ENCODE data around the gene THAP10.
A peak's percentile ranks its signal among the peaks of the same experiment; 100 is the strongest.

THAP10 gene

GRCh38 chr15:70892002-70892911 lies at the start of gene THAP10, which contains the start of gene LRRC49 (continued):
- TF ChIP-seq, protein P1, sequence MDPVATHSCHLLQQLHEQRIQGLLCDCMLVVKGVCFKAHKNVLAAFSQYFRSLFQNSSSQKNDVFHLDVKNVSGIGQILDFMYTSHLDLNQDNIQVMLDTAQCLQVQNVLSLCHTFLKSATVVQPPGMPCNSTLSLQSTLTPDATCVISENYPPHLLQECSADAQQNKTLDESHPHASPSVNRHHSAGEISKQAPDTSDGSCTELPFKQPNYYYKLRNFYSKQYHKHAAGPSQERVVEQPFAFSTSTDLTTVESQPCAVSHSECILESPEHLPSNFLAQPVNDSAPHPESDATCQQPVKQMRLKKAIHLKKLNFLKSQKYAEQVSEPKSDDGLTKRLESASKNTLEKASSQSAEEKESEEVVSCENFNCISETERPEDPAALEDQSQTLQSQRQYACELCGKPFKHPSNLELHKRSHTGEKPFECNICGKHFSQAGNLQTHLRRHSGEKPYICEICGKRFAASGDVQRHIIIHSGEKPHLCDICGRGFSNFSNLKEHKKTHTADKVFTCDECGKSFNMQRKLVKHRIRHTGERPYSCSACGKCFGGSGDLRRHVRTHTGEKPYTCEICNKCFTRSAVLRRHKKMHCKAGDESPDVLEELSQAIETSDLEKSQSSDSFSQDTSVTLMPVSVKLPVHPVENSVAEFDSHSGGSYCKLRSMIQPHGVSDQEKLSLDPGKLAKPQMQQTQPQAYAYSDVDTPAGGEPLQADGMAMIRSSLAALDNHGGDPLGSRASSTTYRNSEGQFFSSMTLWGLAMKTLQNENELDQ (tag by site-specific recombination; IDR thresholded peaks at IDR 0.05; ENCODE audit: low read depth): no peak
- TF ChIP-seq ZNF23 (tag by site-specific recombination; IDR thresholded peaks at IDR 0.05; ENCODE audit: borderline replicate concordance) (no peak), ZNF610 (tag by site-specific recombination; IDR thresholded peaks at IDR 0.05; ENCODE audit: borderline replicate concordance) (peak; percentile 91), ZNF133 (tag by site-specific recombination; IDR thresholded peaks at IDR 0.05) (no peak), ZNF248 (tag by site-specific recombination; IDR thresholded peaks at IDR 0.05) (no peak), PATZ1 (tag by site-specific recombination; IDR thresholded peaks at IDR 0.05) (peak; percentile 98), BCL11B (tag by site-specific recombination; IDR thresholded peaks at IDR 0.05; ENCODE audit: low read depth) (peak; percentile 74), ZNF114 (tag by site-specific recombination; IDR thresholded peaks at IDR 0.05) (no peak), ZNF48 (tag by site-specific recombination; IDR thresholded peaks at IDR 0.05) (no peak), IKZF3 (tag by site-specific recombination; IDR thresholded peaks at IDR 0.05) (peak; percentile 96), ZNF654 (tag by site-specific recombination; IDR thresholded peaks at IDR 0.05; ENCODE audit: low read depth) (no peak), ZNF138 (tag by site-specific recombination; IDR thresholded peaks at IDR 0.05; ENCODE audit: borderline replicate concordance) (no peak), ZNF184 (tag by site-specific recombination; IDR thresholded peaks at IDR 0.05) (0 out of 2 replicates have a peak, but pooled peaks have one; percentile 30), ATF2 (tag by site-specific recombination; IDR thresholded peaks at IDR 0.05; ENCODE audit: low read depth) (no peak), ZNF555 (tag by site-specific recombination; conservative IDR thresholded peaks at IDR 0.05) (no peak), ZNF664 (tag by site-specific recombination; IDR thresholded peaks at IDR 0.05) (peak; percentile 65), ZNF311 (tag by site-specific recombination; IDR thresholded peaks at IDR 0.05; ENCODE audit: borderline replicate concordance) (no peak), BCL11A (tag by site-specific recombination; IDR thresholded peaks at IDR 0.05; ENCODE audit: low read depth) (peak; percentile 53; the same call in 1 of the 2 replicates), YY2 (tag by site-specific recombination; IDR thresholded peaks at IDR 0.05) (peak; percentile 80), ZNF157 (tag by site-specific recombination; IDR thresholded peaks at IDR 0.05) (no peak), MZF1 (tag by site-specific recombination; IDR thresholded peaks at IDR 0.05; ENCODE audit: borderline replicate concordance) (peak; percentile 97), ZNF548 (tag by site-specific recombination; IDR thresholded peaks at IDR 0.05) (no peak; the same call in 1 of the 2 replicates), ZNF629 (tag by site-specific recombination; IDR thresholded peaks at IDR 0.05) (peak; percentile 92), ZNF354C (tag by site-specific recombination; IDR thresholded peaks at IDR 0.05; ENCODE audit: borderline replicate concordance, low read depth) (no peak), ZNF785 (tag by site-specific recombination; IDR thresholded peaks at IDR 0.05) (no peak)
- TF ChIP-seq, protein P2, sequence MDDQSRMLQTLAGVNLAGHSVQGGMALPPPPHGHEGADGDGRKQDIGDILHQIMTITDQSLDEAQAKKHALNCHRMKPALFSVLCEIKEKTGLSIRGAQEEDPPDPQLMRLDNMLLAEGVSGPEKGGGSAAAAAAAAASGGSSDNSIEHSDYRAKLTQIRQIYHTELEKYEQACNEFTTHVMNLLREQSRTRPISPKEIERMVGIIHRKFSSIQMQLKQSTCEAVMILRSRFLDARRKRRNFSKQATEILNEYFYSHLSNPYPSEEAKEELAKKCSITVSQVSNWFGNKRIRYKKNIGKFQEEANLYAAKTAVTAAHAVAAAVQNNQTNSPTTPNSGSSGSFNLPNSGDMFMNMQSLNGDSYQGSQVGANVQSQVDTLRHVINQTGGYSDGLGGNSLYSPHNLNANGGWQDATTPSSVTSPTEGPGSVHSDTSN (CRISPR knock-in tag; IDR thresholded peaks at IDR 0.05): peak; percentile 51; the same call in 1 of the 2 replicates
- TF ChIP-seq, protein P3, sequence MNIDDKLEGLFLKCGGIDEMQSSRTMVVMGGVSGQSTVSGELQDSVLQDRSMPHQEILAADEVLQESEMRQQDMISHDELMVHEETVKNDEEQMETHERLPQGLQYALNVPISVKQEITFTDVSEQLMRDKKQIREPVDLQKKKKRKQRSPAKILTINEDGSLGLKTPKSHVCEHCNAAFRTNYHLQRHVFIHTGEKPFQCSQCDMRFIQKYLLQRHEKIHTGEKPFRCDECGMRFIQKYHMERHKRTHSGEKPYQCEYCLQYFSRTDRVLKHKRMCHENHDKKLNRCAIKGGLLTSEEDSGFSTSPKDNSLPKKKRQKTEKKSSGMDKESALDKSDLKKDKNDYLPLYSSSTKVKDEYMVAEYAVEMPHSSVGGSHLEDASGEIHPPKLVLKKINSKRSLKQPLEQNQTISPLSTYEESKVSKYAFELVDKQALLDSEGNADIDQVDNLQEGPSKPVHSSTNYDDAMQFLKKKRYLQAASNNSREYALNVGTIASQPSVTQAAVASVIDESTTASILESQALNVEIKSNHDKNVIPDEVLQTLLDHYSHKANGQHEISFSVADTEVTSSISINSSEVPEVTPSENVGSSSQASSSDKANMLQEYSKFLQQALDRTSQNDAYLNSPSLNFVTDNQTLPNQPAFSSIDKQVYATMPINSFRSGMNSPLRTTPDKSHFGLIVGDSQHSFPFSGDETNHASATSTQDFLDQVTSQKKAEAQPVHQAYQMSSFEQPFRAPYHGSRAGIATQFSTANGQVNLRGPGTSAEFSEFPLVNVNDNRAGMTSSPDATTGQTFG (tag by site-specific recombination; IDR thresholded peaks at IDR 0.05; ENCODE audit: borderline replicate concordance): no peak
- TF ChIP-seq, protein P4, sequence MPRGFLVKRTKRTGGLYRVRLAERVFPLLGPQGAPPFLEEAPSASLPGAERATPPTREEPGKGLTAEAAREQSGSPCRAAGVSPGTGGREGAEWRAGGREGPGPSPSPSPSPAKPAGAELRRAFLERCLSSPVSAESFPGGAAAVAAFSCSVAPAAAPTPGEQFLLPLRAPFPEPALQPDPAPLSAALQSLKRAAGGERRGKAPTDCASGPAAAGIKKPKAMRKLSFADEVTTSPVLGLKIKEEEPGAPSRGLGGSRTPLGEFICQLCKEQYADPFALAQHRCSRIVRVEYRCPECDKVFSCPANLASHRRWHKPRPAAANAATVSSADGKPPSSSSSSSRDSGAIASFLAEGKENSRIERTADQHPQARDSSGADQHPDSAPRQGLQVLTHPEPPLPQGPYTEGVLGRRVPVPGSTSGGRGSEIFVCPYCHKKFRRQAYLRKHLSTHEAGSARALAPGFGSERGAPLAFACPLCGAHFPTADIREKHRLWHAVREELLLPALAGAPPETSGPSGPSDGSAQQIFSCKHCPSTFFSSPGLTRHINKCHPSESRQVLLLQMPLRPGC (tag by site-specific recombination; IDR thresholded peaks at IDR 0.05): peak; percentile 71; the same call in 1 of the 2 replicates
